SKM-1 treated with dmso at 0.1 percent for 144 hours (cell line): ENCODE results near the gene TMCC3.
"Not testable (repeated sequence)": the region's sequence is repeated elsewhere in the genome, so short reads cannot be mapped to it uniquely, and the experiment has no call there.

ENCODE experiments used
- DNase-seq: peaks from one replicate; lab custom pipeline; 2025; ENCODE audit not compliant: unreplicated experiment; lab: John Stamatoyannopoulos, UW

TMCC3 gene

DNA sequence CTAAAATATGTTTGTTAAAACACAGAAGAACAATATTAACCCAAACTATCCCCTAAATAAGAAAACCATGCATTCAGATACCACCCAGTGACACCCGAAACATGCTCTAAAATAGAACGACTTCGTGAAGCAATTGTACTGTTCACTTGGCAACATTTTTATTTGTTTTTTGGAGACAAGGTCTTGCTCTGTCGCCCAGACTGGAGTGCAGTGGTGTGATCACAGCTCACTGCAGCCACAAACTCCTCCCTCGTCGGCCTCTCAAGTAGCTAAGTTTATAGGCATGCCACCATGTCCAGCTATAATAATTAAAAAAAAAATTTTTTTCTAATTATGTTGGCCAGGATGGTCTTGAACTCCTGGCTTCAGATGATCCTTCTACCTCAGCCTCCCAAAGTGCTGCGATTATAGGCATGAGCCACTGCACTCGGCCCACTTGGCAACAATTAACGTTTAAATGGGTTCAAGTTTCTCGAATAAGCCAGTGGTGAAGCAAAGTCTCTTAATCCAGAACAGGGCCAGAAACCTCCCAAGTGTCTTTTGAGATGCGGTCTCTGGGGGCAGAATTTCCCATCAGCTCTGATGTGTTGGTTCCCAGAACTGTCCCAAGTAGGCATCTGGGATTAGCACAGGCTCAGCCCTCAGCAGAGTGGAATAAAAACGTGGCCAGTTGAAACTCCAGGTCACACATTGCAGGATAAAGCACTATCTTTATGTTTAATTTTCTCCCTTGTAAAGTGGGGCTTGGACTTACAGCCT lies 74.5 kb downstream of the TMCC3 start:
- DNase-seq = no peak

DNA sequence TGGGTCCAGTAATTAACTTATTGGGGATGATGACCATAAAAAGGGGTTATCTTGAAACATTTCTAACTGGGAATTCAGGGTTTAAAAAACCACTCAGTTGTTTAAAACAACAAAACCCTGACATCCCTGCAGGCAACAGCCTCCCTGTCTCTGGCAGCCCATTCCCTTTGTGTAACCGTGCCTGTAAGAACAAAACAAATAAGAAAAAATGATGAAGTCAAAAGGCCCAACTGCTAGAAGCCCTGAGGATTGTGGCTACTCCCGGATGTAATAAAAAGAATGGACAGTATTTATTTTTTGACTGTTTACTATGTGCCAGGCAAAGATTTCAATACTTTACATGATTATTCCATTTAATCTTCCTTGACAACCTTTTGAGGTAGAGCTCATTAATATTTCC lies 75.3 kb downstream of the TMCC3 start:
- no peak for DNase-seq

DNA sequence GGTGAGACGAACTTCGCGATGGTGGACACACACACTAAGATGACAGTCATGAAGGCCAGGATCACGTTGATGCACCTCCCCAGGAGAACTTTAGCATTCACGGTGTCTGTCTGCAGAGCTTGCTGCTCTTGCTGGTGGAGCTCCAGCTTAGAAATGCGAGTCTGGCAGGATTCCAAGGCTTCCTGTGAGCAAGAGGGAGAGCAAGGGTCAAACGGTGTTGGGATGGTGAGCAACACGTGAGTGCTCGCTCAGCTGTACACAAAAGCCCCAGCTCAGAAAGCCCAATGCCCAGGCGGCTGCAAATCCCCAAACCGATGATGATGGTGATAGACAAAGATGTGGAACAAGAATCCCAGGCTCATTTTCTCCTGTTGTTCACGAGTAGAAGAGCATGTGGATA lies 78.8 kb downstream of the TMCC3 start:
- no peak for DNase-seq

DNA sequence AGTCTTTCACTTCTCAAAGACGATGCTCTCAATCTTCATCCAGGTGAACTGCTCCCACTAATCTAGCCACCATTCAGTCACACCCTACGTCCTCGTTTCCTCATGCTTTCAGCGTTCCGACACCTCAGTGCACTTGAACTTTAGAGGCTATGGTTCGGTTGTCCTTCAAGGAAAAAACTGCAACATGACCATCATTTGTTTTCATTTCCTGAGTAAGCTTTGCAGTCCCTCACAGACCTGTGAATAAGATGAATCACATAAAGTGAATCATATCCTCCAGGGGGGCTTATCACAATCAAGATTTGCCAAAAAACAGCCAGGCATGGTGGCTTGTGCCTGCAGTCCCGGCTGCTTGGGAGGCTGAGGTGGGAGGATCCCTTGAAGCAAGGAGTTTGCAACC lies 80.2 kb downstream of the TMCC3 start:
- no peak for DNase-seq

DNA sequence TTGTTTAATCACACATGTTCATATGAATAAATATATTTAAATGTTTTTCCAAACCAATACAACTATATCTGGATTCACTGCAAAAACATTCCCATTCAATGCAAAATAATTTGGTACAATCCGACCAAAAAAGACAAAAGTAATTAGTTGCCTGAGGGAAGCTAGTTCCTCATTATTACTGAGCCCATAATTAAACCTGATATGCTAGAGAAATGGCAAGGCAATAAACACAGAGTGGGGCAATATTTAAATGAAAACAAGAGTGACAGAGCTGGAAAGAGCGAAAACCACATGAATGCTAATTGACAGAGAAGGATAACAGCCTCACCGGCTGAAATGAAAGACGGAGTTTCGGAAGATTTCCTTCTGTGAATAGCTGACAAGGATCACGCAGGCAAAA lies 82.6 kb downstream of the TMCC3 start:
- DNase-seq = no peak

DNA sequence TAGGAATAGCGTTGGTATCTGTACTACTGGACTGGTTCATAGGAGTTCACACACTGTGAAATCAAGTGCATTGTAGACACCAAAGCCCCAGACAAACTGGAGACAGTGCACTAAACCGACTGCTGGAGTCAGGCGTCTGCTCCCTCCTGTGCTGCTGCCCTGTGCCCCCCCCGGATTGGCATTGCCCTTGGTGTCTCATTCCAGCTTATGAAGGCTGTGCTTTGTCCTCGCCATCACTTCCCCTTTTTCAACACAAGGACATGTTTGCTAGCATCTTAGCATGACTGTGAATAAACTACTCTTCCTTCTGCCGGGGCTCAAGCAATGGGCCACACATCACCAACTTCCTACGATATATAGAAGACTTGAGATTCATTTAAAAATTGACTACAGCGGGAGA lies 84.0 kb downstream of the TMCC3 start:
- DNase-seq = no peak

DNA sequence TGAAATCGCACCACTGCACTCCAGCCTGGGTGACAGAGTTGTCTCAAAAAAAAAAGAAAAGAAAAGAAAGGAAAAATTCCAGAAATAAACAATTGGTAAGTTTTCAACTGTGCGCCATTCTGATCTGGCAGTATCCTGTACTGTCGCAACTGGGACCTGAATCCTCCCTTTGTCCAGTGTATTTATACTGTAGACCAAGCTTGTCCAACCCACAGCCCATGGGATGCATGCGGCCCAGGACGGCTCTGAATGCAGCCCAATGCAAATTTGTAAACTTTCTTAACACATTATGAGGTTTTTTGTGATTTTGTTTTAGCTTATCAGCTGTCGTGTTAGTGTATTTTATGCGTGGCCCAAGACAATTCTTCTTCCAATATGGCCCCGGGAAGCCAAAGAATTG lies 84.7 kb downstream of the TMCC3 start:
- no peak for DNase-seq

DNA sequence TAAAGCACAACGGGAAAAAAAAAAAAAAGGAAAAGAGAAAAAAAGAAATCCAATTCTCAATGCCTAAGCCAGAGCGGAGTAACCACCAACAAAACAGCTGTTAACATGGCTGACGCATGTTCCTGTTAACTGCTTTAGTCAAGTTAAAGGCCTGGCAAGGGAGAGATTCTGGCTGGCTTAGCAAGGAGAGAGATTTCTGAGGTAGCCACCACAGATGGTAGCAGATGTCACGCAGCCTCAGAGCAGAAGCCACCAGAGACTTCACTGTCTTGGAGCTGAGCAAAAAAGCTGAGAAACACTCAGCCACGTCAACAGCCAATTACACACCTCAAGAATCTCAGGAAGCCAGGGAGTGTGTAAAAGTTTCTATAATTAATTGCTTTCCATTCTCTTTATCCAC lies 87.1 kb downstream of the TMCC3 start:
- DNase-seq = no peak

DNA sequence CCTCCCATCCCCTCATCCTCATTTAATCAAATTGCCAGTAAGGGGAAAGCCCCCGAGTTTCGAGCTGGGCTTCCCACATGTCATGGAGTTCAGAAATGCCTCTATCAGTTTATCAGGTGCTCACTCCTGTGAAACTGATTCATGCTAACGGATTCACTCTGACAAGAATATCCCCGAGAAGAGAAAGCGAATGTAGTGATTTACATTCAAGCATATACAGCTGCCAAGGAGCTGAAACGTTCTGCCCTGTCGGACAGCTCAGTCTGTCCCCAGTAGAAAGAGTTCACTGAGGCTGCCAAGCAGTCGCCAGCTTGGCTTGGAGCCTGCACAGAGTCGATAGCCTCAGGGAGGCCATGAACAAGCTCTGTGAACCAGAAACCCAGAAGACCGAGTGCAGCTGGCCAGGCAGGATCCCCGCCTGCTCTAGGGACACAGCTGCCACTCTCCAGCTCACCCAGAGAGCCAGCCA lies 88.4 kb downstream of the TMCC3 start:
- DNase-seq = no peak

DNA sequence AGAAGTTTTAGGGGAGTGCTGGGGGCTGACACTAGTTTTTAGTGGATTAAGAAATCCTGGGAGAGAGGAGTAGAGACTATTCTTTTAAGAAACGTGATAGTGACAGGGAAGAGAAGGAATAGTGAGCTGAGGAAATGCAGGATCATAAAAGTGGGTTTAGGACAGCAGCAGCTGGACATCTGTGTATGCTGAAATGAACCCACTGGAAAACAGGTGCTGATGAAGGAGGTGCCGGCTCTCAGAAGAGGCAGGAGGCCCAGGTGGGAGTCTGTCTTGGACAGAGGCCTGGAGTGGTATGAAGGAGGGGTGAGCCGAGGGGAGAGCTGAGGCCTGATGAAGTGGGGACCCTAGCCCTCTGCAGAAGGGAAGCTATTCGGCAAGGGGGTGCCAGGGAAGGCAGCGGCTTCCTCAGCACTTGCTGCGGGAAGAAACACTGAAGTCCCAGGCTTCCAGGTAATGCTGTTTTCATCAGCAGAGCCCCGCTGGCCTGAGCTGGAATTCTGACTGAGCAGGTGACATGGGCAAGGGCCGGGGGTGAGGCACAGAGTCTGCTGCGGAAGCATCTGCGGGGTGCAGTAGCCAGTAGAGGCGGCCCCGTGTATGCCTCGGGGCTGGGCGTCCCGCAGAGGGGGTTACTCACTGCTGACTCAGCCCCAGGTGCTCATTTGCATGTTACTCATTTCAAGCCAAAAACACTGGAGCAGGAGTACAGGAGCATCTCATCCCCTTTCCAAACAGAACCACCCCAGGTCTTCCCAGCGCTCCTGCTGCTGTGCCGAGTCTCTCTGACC lies 89.7 kb downstream of the TMCC3 start:
- no peak for DNase-seq

DNA sequence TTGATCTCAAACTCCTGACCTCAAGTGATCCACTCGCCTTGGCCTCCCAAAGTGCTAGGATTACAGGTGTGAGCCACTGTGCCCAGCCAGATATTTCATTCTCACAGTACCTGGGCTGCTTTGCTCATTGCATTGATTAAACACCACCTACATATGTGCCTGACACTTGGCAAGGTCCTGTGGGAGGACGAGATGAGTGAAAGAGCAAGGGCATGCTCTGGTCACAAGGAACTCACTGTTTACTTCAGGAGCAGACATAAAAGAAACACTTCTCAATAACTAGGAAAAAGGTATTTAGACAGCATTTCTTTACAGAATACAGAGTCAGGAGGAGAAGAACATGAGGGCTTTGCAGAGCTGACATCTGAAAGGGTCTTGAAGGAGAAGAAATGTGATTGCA lies 91.7 kb downstream of the TMCC3 start:
- no peak for DNase-seq

DNA sequence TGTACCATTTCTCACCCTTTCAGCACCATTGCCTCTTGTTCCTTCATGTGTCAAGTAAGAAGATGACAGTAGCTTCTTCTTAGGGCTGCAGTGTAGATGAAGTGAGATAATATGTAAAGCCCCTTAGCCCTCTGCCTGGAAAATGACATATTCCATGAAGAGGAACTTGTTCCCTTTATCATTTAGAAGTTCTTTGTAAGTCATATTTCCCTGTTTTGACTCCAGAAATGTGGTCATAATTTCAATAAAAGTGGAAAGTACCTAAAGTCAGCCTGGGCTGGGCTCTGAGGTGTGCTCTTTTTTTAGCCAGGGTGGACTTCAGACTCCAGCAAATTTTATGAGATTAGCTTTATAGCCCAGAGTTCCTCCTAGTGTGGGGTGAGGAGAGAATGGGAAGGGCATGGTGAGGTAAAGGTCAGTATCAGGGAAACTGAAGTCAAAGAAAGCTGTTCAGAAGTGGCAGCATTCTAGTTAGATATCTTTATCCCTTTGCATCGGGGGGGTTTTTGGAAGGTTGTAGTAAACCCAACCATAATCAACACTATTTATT lies 92.5 kb downstream of the TMCC3 start:
- DNase-seq = no peak

DNA sequence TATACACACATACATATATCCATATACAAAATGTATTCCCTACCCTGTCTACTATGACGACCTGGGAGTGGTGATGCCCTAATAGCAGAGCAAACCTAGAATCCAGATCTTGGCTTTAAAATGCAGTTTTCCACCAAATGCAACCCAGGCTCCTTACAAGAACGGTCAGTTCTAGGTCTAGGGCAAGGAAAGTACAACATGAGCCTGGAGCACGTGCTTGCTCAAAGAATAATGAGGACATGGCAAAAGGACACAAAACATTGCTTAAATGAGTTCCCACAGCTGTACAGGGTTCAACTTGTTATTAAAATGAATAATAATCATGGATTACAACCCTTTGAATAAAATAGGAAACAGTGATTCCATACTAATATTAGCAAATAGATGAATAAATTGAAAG lies 94.7 kb downstream of the TMCC3 start:
- DNase-seq = no peak

DNA sequence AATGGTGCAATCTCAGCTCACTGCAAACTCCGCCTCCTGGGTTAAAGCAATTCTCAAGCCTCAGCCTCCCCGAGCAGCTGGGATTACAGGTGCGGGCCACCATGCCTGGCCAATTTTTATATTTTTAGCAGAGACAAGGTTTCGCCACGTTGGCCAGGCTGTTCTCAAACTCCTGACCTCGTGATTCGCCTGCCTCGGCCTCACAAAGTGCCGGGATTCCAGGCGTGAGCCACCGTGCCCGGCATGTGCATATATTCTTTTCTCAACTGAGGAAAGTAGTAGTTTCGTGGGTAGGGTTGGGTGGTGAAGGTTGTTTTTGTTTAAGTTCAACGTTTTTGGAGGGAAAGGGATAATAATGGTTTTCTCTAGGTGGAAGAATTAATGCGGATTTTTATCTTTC lies 96.5 kb downstream of the TMCC3 start:
- DNase-seq = no peak

DNA sequence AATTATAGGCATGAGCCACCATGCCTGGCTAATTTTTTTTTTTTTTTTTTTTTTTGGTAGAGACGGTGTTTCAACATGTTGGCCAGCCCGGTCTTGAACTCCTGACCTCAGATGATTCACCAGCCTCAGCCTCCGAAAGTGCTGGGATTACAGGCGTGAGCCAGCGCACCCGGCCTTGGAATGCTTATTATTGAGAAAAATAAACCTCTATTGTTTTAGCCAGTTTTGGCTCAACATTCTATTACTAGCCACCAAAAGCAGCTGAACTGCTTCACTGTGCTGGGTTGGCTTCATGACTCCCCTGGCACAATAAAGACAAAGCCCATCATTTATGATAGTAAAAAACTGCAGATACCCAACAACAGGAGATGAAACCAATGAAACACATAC lies 97.2 kb downstream of the TMCC3 start:
- DNase-seq = no peak

DNA sequence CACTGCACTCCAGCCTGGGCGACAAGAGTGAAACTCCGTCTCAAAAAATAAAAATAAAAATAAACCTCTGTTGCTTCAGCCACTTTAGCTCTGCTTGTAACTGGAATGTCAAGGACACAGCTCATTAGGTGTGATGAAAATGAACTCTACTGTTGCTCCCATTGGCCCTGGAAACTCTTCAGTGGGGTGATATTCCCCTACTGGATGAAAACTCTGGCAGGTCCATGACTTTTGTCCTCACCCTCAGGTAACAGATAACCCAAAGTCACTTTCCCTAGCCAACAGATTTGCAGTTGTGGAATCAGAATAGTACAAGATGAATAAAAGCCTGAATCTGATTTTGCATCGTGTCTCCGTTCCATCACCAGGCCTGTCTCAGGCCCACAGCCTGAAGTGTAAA lies 98.5 kb downstream of the TMCC3 start:
- DNase-seq = no peak

DNA sequence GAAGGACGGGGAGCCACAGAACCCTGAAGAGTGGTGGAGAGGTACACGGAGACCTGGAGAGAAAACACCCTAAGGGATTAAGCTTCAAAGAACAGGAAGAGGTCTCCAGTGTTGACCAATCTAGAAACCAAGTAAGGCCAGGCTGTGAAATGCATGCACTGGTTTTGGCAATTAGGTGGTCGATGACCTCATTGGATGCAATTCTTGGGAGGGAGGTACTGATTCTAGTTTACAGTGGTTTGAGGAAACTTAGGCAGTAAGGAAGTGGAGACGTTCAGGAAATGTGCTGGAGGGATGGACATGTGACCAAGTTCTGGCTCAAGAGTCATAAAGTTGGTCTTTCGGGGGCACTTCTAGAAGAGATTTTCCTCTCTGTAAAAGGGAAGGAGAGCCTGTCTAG lies 99.4 kb downstream of the TMCC3 start:
- DNase-seq = no peak

DNA sequence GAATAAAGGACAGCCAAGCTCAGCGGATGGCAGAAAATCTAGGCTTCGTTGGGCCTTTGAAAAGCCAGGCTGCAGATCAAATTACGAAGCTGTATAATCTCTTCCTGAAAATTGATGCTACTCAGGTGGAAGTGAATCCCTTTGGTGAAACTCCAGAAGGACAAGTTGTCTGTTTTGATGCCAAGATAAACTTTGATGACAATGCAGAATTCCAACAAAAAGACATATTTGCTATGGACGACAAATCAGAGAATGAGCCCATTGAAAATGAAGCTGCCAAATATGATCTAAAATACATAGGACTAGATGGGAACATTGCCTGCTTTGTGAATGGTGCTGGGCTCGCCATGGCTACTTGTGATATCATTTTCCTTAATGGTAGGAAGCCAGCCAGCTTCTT lies 101.5 kb downstream of the TMCC3 start:
- not testable (repeated sequence) for DNase-seq

DNA sequence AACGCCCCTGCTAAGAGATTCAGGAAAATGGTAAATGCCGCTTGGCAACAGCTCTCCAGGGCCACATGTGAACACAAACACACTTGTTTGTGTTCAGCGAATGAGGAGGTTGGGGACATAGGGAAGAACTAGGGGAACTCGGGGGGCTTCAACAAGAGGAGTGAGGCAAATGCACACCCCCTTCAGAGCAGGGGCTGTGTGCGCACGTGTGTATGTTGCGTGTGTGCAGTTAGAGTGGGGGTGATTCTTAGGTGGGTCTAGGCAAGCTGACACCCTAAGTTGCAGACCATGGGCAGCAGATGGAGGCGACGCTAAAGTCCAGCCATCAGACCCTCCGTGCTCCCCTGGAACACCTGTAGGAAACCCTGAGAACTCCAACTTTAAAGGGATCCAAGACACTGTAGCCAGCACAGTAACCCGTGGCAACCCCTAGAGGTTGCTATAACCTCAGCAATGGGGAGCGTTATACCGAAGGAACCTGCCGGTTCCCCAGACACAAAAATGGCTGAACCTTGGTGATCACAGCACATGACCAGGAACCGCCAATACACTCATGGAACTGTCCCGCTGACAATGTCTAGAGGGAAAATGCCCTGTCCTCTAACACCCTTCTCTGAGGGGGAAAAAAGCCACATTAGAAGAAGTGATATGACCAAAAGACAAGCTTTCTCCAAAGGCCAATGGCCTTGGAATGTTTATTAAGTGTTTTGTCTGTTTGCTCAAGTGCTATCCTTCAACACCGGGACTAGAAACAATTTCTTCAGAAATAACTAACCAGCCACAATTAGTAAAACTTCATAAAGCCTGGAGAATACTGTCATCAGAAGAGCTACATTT lies 104.2 kb downstream of the TMCC3 start:
- DNase-seq = no peak

DNA sequence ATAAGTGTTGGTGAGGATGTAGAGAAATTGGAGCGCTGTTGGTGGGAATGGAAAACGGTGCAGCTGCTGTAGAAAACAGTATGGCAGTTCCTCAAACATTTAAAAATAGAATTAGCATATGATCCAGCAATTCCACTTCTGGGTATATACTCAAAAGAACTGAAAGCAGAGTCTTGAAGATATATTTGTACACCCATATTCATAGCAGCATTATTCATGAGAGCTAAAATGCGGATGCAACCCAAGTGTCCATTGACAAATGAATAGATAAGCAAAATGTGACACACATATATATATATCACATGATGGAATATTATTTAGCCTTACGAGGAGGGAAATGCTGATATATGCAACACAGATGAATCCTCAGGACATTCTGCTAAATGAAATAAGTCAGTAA lies 106.0 kb downstream of the TMCC3 start:
- no peak for DNase-seq

DNA sequence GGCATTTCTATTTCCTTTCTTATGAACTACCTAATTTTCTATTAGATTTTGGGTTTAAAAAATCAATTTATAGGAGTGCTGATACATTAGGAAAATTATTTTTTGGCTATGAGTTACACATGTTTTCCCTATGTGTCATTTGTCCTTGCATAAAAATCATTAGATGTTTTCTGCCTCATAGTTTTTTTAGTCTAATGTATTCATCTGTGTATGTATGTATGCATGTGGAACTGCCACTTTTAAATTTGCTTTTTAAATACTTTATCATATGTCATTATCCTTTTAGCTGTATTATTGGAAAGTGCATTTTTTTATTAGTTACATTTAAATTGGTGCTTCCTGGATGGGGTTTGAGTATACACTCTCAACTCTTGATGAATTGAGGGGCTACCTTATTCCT lies 112.0 kb downstream of the TMCC3 start:
- DNase-seq = no peak
